Stimulated activated CD4-positive, alpha-beta T cell treated with anti-CD3 and anti-CD28 coated beads, Interleukin-1b, Interleukin-23, amount 100 ng/mL, for 48 hours (primary cell): ENCODE results near the gene ABCD4.

Experiments
- DNase-seq: peaks from one replicate; pipeline ENCODE4 v3.0.0-alpha.2; 2020

Gene ABCD4

GRCh38 chr14:74257941-74258763 lies 44.6 kb downstream of the ABCD4 start:
- DNase-seq = no peak

GRCh38 chr14:74257078-74257940 lies 45.4 kb downstream of the ABCD4 start:
- DNase-seq = peak; percentile 57

DNA sequence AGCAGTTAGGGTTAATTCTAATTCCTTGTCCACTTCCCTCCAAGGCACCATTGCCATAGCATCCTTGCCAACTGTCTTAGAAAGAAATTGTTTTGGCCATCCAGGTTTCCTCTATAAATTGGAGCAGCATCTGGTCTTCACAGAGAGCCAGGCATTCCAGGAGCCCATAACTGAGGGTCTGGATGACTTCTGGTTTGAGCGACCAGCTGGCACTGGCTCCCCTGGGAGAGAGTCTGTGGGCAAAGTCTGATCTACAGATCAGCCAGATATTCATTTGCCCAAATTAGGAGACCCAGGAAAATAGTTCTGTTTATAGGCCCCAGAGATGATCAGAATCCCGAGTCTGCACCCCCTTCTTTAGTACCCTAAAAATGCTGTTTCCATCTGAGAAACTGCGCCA lies 47.5 kb downstream of the ABCD4 start:
- no peak for DNase-seq

- DNase-seq = no peak
Measured at GRCh38 chr14:74249433-74250375, 53.0 kb downstream of the ABCD4 start.

- no peak for DNase-seq
Measured at GRCh38 chr14:74248017-74248416, 54.7 kb downstream of the ABCD4 start.

- DNase-seq = no peak
Measured at GRCh38 chr14:74246542-74246941, 56.2 kb downstream of the ABCD4 start.

DNA sequence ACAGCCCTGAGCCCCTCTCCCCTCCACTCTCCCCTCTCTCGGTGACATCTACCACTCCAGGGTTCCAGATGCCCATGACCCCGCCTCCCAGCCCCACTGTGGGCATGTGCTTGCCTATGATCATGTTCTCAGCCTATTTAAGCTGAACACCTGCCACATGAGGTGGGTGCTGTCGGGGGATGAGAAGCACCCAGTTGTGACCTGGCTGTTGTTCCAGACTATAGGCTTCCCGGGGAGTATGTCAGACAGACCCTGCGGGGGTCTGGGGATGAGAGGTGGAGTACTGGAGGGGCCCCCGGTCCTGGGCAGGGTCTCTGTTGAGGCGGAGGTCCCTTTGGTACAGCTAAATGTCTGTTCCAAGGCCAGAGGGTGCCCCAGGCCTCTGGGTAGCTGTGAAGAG lies 57.4 kb downstream of the ABCD4 start:
- DNase-seq = no peak

GRCh38 chr14:74244115-74244514 lies 58.6 kb downstream of the ABCD4 start:
- no peak for DNase-seq

GRCh38 chr14:74243051-74243450 lies 59.7 kb downstream of the ABCD4 start:
- DNase-seq = no peak

GRCh38 chr14:74242780-74243042 lies 60.0 kb downstream of the ABCD4 start:
- no peak for DNase-seq

DNA sequence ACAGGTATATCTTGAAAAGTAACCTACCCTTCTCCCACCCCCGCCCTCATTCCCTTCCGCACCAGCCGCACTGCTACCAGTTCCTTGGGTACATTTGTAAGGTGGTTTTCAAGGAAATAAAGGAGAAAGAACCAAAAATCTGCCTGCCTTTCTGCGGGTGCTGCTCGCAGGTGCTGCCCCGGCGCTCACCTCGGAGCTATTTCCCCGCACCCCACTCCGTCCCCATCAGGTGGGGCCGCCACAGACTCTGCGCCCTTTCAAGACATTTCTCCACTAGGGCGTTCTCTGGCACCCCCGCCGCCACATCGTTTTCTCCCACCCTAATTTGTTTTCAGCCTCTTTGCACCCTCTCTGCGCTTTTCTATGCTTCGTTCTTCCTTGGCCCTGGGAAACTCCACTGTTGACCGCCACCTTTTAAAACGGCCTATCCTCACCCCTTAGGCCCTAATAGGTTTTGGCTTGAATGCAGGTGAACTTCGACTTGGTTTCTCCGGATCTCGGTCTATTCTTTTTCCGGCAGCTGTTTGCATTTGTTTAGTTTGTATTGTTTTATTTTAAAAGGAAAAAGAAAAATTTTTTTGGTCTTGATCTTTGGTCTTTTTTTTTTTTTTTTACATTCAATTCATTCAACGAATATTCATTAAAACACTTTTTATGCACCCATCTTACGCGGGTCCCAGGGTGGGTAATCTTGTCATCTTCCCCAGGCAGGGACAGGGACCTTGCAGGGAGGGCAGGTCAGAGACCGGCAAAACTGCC lies 60.5 kb downstream of the ABCD4 start:
- no peak for DNase-seq

- DNase-seq = no peak
Measured at GRCh38 chr14:74241652-74242017, 61.1 kb downstream of the ABCD4 start.

GRCh38 chr14:74240794-74241651 lies 61.7 kb downstream of the ABCD4 start:
- DNase-seq = no peak

- DNase-seq = no peak
Measured at GRCh38 chr14:74239848-74240793, 62.6 kb downstream of the ABCD4 start.

- no peak for DNase-seq
Measured at GRCh38 chr14:74238974-74239847, 63.5 kb downstream of the ABCD4 start, which contains the start of gene VSX2. Gene VSX2 (plus strand): TSS chr14:74239449. CDS start chr14:74239562, 113 bp downstream.

DNA sequence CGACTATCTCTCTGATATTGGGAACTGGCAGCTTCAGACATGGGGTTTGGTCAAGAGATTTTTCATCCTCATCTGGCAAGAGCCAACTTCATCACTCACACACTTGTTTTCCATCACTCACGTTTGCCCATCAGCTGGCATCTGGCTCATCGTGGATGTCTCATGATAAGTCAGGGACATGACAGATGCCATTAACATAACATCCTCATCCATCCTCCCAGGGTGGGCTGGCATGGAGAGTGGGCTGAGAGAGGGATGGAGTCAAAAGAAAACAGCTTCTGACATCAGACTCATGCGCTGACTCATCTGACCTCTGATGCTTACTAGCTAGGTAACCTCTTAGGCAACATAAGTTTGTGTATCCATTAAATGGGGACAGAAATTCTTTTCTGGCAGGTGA lies 65.3 kb downstream of the ABCD4 start:
- no peak for DNase-seq
